GM12891 (cell line): ENCODE data around the gene KCTD10. TPM values are rescaled to one million over a fixed set of nuclear protein-coding genes. Genes with fewer than 3 reads are reported as not detected.

Experiments used
- DNase-seq: peaks from one replicate; pipeline ENCODE4 v3.0.0; 2011; ENCODE audit warnings: low spot score; ENCODE audit not compliant: insufficient read length
- FAIRE-seq: peaks from 2 replicates; lab custom pipeline; 2011; peaks lifted over from hg19 to GRCh38; lab: Jason Lieb, UNC
- PAX5 ChIP-seq: IDR thresholded peaks from 2 replicates; pipeline ENCODE4 v1.6.1; 2011; ENCODE audit warnings: low read length, moderate library complexity, mild to moderate bottlenecking; ENCODE audit not compliant: insufficient read depth, severe bottlenecking
- POLR2A ChIP-seq: IDR thresholded peaks from 2 replicates; pipeline ENCODE4 v1.6.1; 2011; ENCODE audit warnings: low read depth, low read length, control low read depth
- POLR2AphosphoS5 ChIP-seq: IDR thresholded peaks from 2 replicates; pipeline ENCODE4 v1.6.1; 2011; ENCODE audit warnings: low read depth, low read length, control low read depth
- POU2F2 ChIP-seq: IDR thresholded peaks from 2 replicates; pipeline ENCODE4 v1.6.1; 2011; ENCODE audit warnings: low read depth, mild to moderate bottlenecking, control low read depth, low read length, moderate library complexity
- SPI1 ChIP-seq: IDR thresholded peaks from 2 replicates; pipeline ENCODE4 v1.6.1; 2011; ENCODE audit warnings: low read depth, low read length, control low read depth
- TAF1 ChIP-seq: IDR thresholded peaks from 2 replicates; pipeline ENCODE4 v1.6.1; 2011; ENCODE audit warnings: low read depth, low read length, control low read depth
- polyA plus RNA-seq: library from polyadenylated mRNA; unstranded; fragments of >200 nt; gene quantifications from one replicate; pipeline ENCODE4 v1.2.1, GENCODE V29; 2012; ENCODE audit warnings: low read depth, missing spikeins, inconsistent platforms; ENCODE audit not compliant: missing spikeins

The KCTD10 gene
- 18.8 TPM for polyA plus RNA-seq

DNA sequence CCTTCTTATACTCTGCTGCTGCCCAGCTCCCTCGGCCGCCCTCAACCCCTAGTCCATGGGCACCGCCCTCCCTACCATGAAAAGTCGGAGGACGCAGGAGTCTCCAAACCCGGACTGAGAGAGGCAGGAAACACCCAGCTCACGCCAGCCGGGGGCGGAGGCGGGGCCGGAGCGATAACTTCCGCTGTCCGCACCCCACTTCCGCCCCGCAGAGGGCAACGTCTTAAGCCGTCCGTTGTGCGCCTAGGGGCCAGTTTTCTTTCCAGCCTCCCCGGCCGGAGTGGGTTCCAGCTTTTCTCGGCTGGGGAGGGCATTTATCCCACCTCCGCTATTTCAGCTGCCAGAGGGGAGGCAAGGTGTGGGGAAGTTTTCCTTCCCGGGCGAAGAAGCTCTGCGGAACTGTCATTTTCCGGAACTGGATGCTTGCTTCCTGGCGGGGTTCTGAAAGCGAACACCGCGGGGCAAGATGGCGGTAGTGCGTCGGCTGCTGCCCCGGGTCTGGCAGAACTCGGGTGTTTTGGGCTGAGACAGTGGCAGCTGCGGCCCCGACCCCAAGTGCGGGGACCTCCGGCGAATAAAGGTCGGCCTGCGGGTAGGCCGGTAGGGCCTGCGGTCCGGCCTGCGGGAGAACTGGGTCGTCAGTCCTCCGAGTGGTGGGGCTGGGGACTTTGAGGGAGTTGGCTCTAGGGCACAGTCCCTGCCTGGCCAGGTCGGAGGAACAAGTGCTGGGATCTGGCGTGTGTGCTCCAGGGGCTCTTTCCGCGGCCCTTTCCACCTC is at the start of gene KCTD10, which contains the start of gene UBE3B:
Gene KCTD10, minus strand, starts transcription at position 116 of the 778 bp plus-strand sequence. Its CDS starts 38 bp downstream, at position 78.
Gene UBE3B, plus strand, starts transcription at position 450 of the 778 bp plus-strand sequence. CDS start 5,918 bp downstream, outside the sequence.
- DNase-seq = peak; percentile 90
- TF ChIP-seq SPI1 = peak; percentile 17; the same call in 1 of the 2 replicates
- TF ChIP-seq PAX5 = no peak
- TF ChIP-seq TAF1 = peak; percentile 98
- peak; percentile 79 for TF ChIP-seq POLR2AphosphoS5
- TF ChIP-seq POLR2A = peak; percentile 79
- peak; percentile 34; the same call in 1 of the 2 replicates for TF ChIP-seq POU2F2
- peak; percentile 93 for FAIRE-seq

DNA sequence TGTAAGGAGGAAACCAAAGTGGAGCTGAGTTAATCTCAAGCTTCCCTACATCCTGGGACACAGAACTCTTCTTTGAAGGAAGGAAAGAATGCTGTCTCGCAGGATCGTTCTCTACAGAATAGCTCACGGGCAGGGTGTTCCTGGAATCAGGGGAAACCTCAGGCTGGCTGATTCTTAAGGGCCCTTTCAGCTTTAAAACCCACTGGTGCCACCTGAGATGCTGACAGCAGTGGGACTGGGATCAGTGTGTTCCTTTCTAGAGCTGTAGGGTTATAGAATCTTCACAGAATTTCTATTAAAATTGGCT is 48.1 kb upstream of the KCTD10 start:
- DNase-seq (no peak), FAIRE-seq (no peak)
- TF ChIP-seq TAF1 = no peak
- TF ChIP-seq SPI1 = no peak
- TF ChIP-seq PAX5 = no peak
- no peak for TF ChIP-seq POU2F2
- TF ChIP-seq POLR2A = no peak
- no peak for TF ChIP-seq POLR2AphosphoS5

GRCh38 chr12:109524466-109525278 is 47.6 kb upstream of the KCTD10 start:
- DNase-seq (no peak), FAIRE-seq (no peak)
- TF ChIP-seq POU2F2 = no peak

GRCh38 chr12:109523504-109523903 is 46.4 kb upstream of the KCTD10 start:
- FAIRE-seq (no peak), DNase-seq (no peak)
- TF ChIP-seq POU2F2 (no peak), TAF1 (no peak), POLR2A (no peak), PAX5 (no peak), SPI1 (no peak), POLR2AphosphoS5 (no peak)

- no peak for TF ChIP-seq POLR2AphosphoS5
- no peak for TF ChIP-seq POU2F2
- TF ChIP-seq POLR2A = no peak
- TF ChIP-seq TAF1 = no peak
- no peak for TF ChIP-seq SPI1
- TF ChIP-seq PAX5 = no peak
- no peak for FAIRE-seq
- no peak for DNase-seq
Measured at GRCh38 chr12:109523071-109523470, 46.0 kb upstream of the KCTD10 start.

- no peak for DNase-seq
- TF ChIP-seq POU2F2 (no peak), POLR2A (no peak), SPI1 (no peak), PAX5 (no peak), POLR2AphosphoS5 (no peak), TAF1 (no peak)
- no peak for FAIRE-seq
Measured at GRCh38 chr12:109521831-109522230, 44.7 kb upstream of the KCTD10 start.

GRCh38 chr12:109519787-109520186 is 42.7 kb upstream of the KCTD10 start:
- DNase-seq (no peak), FAIRE-seq (no peak)
- no peak for TF ChIP-seq POLR2AphosphoS5
- no peak for TF ChIP-seq PAX5
- no peak for TF ChIP-seq TAF1
- TF ChIP-seq SPI1 = no peak
- no peak for TF ChIP-seq POLR2A
- no peak for TF ChIP-seq POU2F2

- DNase-seq (peak; percentile 50), FAIRE-seq (peak; percentile 77)
- TF ChIP-seq SPI1 (no peak), POLR2AphosphoS5 (no peak), POLR2A (no peak), POU2F2 (no peak), PAX5 (no peak), TAF1 (no peak)
Measured at GRCh38 chr12:109518820-109519665, 41.9 kb upstream of the KCTD10 start.

- no peak for TF ChIP-seq SPI1
- no peak for TF ChIP-seq PAX5
- no peak for TF ChIP-seq TAF1
- no peak for TF ChIP-seq POLR2A
- TF ChIP-seq POU2F2 = no peak
- FAIRE-seq = no peak
- DNase-seq = no peak
Measured at GRCh38 chr12:109517619-109518018, 40.5 kb upstream of the KCTD10 start.
